IMR-90 (cell line): Measurements from ENCODE around the gene ZDHHC6. TPM values are rescaled to one million over a fixed set of nuclear protein-coding genes. Genes with fewer than 3 reads are reported as not detected.

Experiments used
- polyA plus RNA-seq, 3 experiments: library from polyadenylated mRNA; depleted of rRNA; stranded (reverse); fragments of >200 nt; gene quantifications; 2 replicates each; pipeline ENCODE4 v1.2.3, GENCODE V29; 2012; ENCODE audit warnings: low replicate concordance in 1 of 3
- total RNA-seq: library from RNA; depleted of rRNA; stranded (reverse); fragments of >200 nt; gene quantifications from 2 replicates; pipeline ENCODE4 v1.2.3, GENCODE V29; 2012; rRNA removed

ZDHHC6 gene
- total and polyA plus RNA-seq, 2 of the 4 experiments (the other 2 are of a cell fraction) = 17.4 to 21.6 TPM

Other genes starting within 250 kb of the ZDHHC6 start
- not detected in 2 replicates for gene TECTB, start 163.5 kb downstream of the ZDHHC6 start, total RNA-seq
- gene TECTB, start 163.5 kb downstream of the ZDHHC6 start, polyA plus RNA-seq (2012; rRNA removed) = not detected in 2 replicates
- 1.1 and 1.3 TPM in 2 replicates for gene ACSL5, start 72.8 kb downstream of the ZDHHC6 start, total RNA-seq
- gene ACSL5, start 72.8 kb downstream of the ZDHHC6 start, polyA plus RNA-seq (2012; rRNA removed) = 0.86 and 0.87 TPM in 2 replicates
- 24.9 and 35.0 TPM in 2 replicates for gene VTI1A, start 301 bp upstream of the ZDHHC6 start, total RNA-seq
- 7.7 and 9.7 TPM in 2 replicates for gene VTI1A, start 301 bp upstream of the ZDHHC6 start, polyA plus RNA-seq (2012; rRNA removed)